Gastroesophageal sphincter (tissue), 4 donors: ENCODE results near the gene PDE1A. TPM values are rescaled to one million over a fixed set of nuclear protein-coding genes. Genes with fewer than 3 reads are reported as not detected.

Experiments used
- ATAC-seq: fragments of 150-250 bp; one replicate; pipeline ENCODE4 v1.9.1; 2016; ENCODE audit warnings: mild to moderate bottlenecking, moderate library complexity
- H3K27ac ChIP-seq, 4 donors: fragments of 200-600 bp; sonication (generic) in 3 of 4; 1 replicate in 3 of 4; 2 replicates in 1 of 4; pipeline ENCODE4 v1.5.1; 2016 to 2019
- H3K27me3 ChIP-seq: fragments of 200-600 bp; sonication (generic); one replicate; pipeline ENCODE4 v1.5.1; 2019
- H3K36me3 ChIP-seq, 2 donors: fragments of 200-600 bp; sonication (generic); one replicate each; pipeline ENCODE4 v1.5.1; 2019; ENCODE audit warnings: control low read depth in 1 of 2
- H3K4me1 ChIP-seq, 3 donors: fragments of 200-600 bp; sonication (generic); 1 replicate in 2 of 3; 2 replicates in 1 of 3; pipeline ENCODE4 v1.5.1; 2016 to 2019; ENCODE audit warnings: control low read depth in 2 of 3
- H3K4me3 ChIP-seq, 2 donors: fragments of 200-600 bp; sonication (generic); one replicate each; pipeline ENCODE4 v1.5.1; 2019; ENCODE audit warnings: mild to moderate bottlenecking in 1 of 2, moderate library complexity in 1 of 2
- H3K9me3 ChIP-seq, 3 donors: fragments of 200-600 bp; sonication (generic); one replicate each; pipeline ENCODE4 v1.5.1; 2017 to 2019; ENCODE audit warnings: control low read depth in 2 of 3
- EP300 ChIP-seq: sonication (generic); formaldehyde crosslinking; IDR thresholded peaks from one replicate; pipeline ENCODE4 v1.6.1; 2017; ENCODE audit warnings: antibody characterized with exemption, mild to moderate bottlenecking
- POLR2A ChIP-seq, 2 donors: fragments of 450-650 bp; IDR thresholded peaks; one replicate each; pipeline ENCODE4 v1.6.1; 2017; ENCODE audit warnings: antibody characterized with exemption in 2 of 2, mild to moderate bottlenecking in 2 of 2, moderate library complexity in 1 of 2
- POLR2AphosphoS5 ChIP-seq: sonication (generic); formaldehyde crosslinking; IDR thresholded peaks from one replicate; pipeline ENCODE4 v1.6.1; 2017; ENCODE audit warnings: antibody characterized with exemption
- WGBS, 2 donors: methylation state at CpG; one replicate each; pipeline ENCODE4 v1.1.5; 2018; ENCODE audit warnings: low coverage in 1 of 2; 5-methylcytosine and 5-hydroxymethylcytosine counted together
- total RNA-seq, 4 donors: library from RNA; depleted of rRNA; stranded (reverse); fragments of >200 nt; gene quantifications; one replicate each; pipeline ENCODE4 v1.1.0, GENCODE V29; 2016
- TF ChIP-seq, protein P1 (sequence below), 4 experiments: fragments of 200-600 bp in 2 of 4; fragments of 450-650 bp in 2 of 4; sonication (generic) in 1 of 4; IDR thresholded peaks; one replicate each; pipeline ENCODE4 v1.5.1; 2017 to 2019; ENCODE audit warnings: antibody characterized with exemption in 4 of 4, mild to moderate bottlenecking in 2 of 4, moderate library complexity in 2 of 4

The PDE1A gene
- total RNA-seq, 4 donors from 2014 or later, result 7.2 to 17.2 (median 11.8) TPM

DNA sequence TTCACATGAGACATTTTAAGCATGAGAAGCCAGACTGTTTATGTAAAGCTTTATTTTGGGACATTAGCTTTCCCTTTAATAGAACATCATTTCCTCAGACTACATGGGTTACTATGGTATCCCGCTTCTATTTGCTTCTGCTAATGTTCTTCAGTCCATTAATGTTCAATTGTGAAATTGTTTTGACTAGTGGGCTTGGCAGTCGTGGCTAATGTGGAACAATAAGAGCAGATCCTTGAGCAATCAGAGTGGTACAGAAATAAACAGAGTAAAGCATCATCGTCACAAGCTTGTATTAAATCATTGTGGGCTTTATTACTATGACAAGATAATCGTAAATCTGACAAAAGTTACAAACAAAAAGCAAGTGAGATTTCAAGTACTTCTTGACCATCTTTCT, 60.2 kb downstream of the PDE1A start:
- no peaks in the 10 kb centered on the region for H3K9me3 ChIP-seq
- peak overlapping the region in 3 of 4 donors; percentile 1 to 54 (median 41) for H3K27ac ChIP-seq
- peak; percentile 92 for ATAC-seq
- peaks cover 0 to 14% (median 0%) of the 10 kb centered on the region in 3 donors for H3K4me1 ChIP-seq
- no peak overlapping the region for H3K4me3 ChIP-seq
- 30 to 48% methylated on average over 4 of the region's 4 CpGs for WGBS, 2 donors
- TF ChIP-seq POLR2A (IDR thresholded peaks at IDR 0.05), result no peak
- peak; percentile 80 for TF ChIP-seq POLR2AphosphoS5
- H3K36me3 ChIP-seq, result no peaks in the 10 kb centered on the region
- no peaks in the 10 kb centered on the region for H3K27me3 ChIP-seq

DNA sequence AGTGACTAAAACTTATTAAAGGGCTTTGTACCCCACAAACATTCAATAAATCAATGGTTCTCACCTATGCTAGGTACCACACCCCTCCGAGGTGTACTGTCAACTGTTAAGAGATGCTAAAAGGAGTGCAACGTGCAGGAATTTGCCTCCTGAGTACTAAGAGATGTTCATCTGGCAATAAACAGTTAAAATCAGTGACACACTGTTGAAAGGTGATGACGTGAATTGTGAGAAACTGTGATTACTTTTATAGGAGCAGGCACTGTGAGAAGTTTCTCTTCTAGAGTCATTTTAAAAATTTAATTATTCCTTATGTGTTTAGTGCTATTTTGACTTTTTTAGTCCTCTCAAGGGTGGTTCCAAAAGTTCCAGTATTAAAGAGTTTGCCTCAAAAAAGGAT, 61.0 kb downstream of the PDE1A start:
- H3K9me3 ChIP-seq, result no peaks in the 10 kb centered on the region
- H3K27me3 ChIP-seq, result no peaks in the 10 kb centered on the region
- H3K4me3 ChIP-seq, result no peak overlapping the region
- ATAC-seq, result no peak
- H3K27ac ChIP-seq, result peak overlapping the region in 3 of 4 donors; percentile 1 to 44 (median 28)
- TF ChIP-seq POLR2AphosphoS5, result no peak
- TF ChIP-seq, protein P1, sequence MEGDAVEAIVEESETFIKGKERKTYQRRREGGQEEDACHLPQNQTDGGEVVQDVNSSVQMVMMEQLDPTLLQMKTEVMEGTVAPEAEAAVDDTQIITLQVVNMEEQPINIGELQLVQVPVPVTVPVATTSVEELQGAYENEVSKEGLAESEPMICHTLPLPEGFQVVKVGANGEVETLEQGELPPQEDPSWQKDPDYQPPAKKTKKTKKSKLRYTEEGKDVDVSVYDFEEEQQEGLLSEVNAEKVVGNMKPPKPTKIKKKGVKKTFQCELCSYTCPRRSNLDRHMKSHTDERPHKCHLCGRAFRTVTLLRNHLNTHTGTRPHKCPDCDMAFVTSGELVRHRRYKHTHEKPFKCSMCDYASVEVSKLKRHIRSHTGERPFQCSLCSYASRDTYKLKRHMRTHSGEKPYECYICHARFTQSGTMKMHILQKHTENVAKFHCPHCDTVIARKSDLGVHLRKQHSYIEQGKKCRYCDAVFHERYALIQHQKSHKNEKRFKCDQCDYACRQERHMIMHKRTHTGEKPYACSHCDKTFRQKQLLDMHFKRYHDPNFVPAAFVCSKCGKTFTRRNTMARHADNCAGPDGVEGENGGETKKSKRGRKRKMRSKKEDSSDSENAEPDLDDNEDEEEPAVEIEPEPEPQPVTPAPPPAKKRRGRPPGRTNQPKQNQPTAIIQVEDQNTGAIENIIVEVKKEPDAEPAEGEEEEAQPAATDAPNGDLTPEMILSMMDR (IDR thresholded peaks at IDR 0.05), result no peak
- no peak for TF ChIP-seq POLR2A (IDR thresholded peaks at IDR 0.05)
- TF ChIP-seq EP300, result no peak
- WGBS, 2 donors, result 66 to 100% methylated on average over 1 to 3 of the region's 3 CpGs
- no peaks in the 10 kb centered on the region for H3K36me3 ChIP-seq
- H3K4me1 ChIP-seq, result peaks cover 0 to 15% (median 0%) of the 10 kb centered on the region in 3 donors

DNA sequence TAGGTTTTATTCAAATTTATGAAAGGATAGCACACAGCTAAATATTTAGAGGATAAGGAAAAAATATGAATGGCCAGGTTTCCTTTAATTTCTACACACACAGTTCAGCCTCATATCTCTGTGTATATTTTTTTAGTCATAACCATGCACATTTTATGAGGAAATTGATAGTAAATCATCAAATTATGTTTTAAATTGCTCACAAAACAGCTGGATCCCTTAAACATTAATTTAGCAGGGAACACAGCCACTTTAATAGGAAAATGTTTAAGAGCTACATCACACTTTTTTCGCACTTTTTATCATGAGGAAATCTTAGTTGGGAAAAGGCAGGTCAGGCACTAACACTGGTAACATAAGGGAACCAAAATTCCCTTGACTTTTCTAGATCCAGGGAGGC, 65.4 kb downstream of the PDE1A start:
- Histone ChIP-seq H3K27me3 (no peaks in the 10 kb centered on the region), H3K36me3 (no peaks in the 10 kb centered on the region), H3K4me3 (no peak overlapping the region), H3K4me1 (peaks cover 0 to 18% (median 0%) of the 10 kb centered on the region in 3 donors), H3K27ac (peak overlapping the region in 2 of 4 donors; percentile 12 to 28), H3K9me3 (no peaks in the 10 kb centered on the region)
- WGBS, 2 donors, result 71 to 88% methylated on average over 1 of the region's 1 CpG
- TF ChIP-seq POLR2A (IDR thresholded peaks at IDR 0.05), result no peak
- TF ChIP-seq EP300, result no peak
- no peak for TF ChIP-seq POLR2AphosphoS5
- TF ChIP-seq, protein P1 (IDR thresholded peaks at IDR 0.05), result no peak
- no peak for ATAC-seq

DNA sequence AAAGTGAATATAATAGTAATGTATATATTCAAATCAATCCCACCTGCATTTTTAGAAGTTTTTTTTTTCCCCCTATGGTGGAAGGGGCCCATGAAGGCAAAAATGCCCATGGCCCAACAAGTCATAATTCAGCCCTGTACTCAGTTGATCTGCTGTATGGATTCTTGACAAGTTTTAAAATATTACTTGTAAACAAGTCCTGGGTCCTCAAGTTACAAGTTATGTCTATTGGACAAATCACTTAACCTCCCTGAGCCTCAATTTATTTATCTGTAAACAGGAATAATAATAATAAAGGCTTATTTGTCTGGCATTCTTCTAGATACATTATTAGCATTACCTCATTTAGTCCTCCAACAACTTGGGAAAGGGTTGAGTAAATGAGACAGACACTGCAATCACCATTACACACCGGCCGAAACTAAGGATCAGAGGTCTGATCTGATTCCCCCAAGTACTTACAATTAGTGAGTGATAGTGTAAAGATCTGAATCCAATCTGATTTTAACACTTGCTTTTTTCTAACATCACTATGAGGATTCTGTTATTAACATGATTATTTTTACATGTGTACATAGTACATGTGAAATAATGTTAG, 66.1 kb downstream of the PDE1A start:
- ATAC-seq, result no peak
- Histone ChIP-seq H3K4me3 (no peak overlapping the region), H3K9me3 (no peaks in the 10 kb centered on the region), H3K27ac (peak overlapping the region in 3 of 4 donors; percentile 12 to 57 (median 50)), H3K27me3 (no peaks in the 10 kb centered on the region), H3K36me3 (no peaks in the 10 kb centered on the region), H3K4me1 (peaks cover 0 to 18% (median 0%) of the 10 kb centered on the region in 3 donors)
- 79 to 92% methylated on average over 2 of the region's 2 CpGs for WGBS, 2 donors
- TF ChIP-seq EP300 (no peak), POLR2AphosphoS5 (no peak), POLR2A (IDR thresholded peaks at IDR 0.05) (no peak)
- TF ChIP-seq, protein P1 (IDR thresholded peaks at IDR 0.05), result no peak

DNA sequence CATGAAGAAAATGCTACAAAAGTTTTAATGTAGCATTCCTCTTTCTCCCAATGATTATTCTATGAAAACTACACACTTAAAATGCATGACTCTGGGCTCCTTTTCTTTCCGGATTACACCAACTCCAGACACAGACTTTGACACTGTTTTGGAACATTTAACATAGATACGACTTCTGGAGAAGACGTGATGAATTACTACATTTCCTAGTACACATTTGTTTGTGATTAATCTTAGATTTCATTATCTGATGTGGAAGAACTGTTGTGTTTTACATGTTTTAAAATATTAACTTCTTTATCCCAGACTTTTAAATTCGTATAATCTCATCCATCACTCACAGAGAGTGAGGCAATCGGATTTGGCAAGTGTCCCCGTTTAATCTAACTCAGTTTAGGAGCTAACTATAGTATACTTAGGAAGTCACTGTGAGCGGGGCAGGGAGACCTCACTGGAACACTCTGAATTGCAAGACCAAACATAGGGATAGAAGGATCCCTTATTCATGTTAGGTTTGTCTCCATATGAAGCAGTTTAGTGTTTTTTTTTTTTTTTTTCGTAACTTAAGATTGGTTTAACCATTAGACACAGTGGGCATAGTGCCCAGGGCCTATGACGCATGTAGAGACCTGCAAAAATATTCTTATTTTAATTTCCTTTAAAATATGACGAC, 66.7 kb downstream of the PDE1A start:
- TF ChIP-seq, protein P1 (IDR thresholded peaks at IDR 0.05), result no peak

More for the DNA sequence above, 66.7 kb downstream of the PDE1A start:
- H3K4me1 ChIP-seq, result peaks cover 0 to 18% (median 0%) of the 10 kb centered on the region in 3 donors
- peak overlapping the region; percentile 34 to 57 (median 46) for H3K27ac ChIP-seq
- H3K9me3 ChIP-seq, result no peaks in the 10 kb centered on the region
- no peaks in the 10 kb centered on the region for H3K27me3 ChIP-seq
- ATAC-seq, result peak; percentile 69
- WGBS, 2 donors, result 8 to 14% methylated on average over 10 of the region's 10 CpGs
- H3K36me3 ChIP-seq, result no peaks in the 10 kb centered on the region
- no peak overlapping the region for H3K4me3 ChIP-seq
